ENCODE measurements around the gene MND1.

Gene MND1

GRCh38 chr4:153337686-153338085 lies 6.8 kb upstream of the MND1 start:
- TF ChIP-seq SIN3A (IDR thresholded peaks at IDR 0.05; ENCODE audit: borderline replicate concordance, insufficient read depth, low read length) (no peak), TAF1 (IDR thresholded peaks at IDR 0.05; ENCODE audit: borderline replicate concordance, insufficient read depth, low read length) (no peak), POLR2AphosphoS5 (IDR thresholded peaks at IDR 0.05; ENCODE audit: low read depth, low read length) (no peak), REST (IDR thresholded peaks at IDR 0.05; ENCODE audit: insufficient read depth in 1 of 2, low read depth in 2 of 2, low read length in 2 of 2) (no peak), FOXP2 (optimal IDR thresholded peaks at IDR 0.05; ENCODE audit: borderline replicate concordance, extremely low read depth, extremely low read length, insufficient read depth) (no peak)

- TF ChIP-seq POLR2AphosphoS5 (IDR thresholded peaks at IDR 0.05; ENCODE audit: low read depth, low read length), result no peak
- no peak for TF ChIP-seq TAF1 (IDR thresholded peaks at IDR 0.05; ENCODE audit: borderline replicate concordance, insufficient read depth, low read length)
- no peak for TF ChIP-seq REST (IDR thresholded peaks at IDR 0.05; ENCODE audit: insufficient read depth in 1 of 2, low read depth in 2 of 2, low read length in 2 of 2)
- TF ChIP-seq FOXP2 (optimal IDR thresholded peaks at IDR 0.05; ENCODE audit: borderline replicate concordance, extremely low read depth, extremely low read length, insufficient read depth), result no peak
- no peak for TF ChIP-seq SIN3A (IDR thresholded peaks at IDR 0.05; ENCODE audit: borderline replicate concordance, insufficient read depth, low read length)
Observed at GRCh38 chr4:153341575-153342090, 2.9 kb upstream of the MND1 start.

- TF ChIP-seq REST (IDR thresholded peaks at IDR 0.05; ENCODE audit: insufficient read depth in 1 of 2, low read depth in 2 of 2, low read length in 2 of 2) (no peak), FOXP2 (optimal IDR thresholded peaks at IDR 0.05; ENCODE audit: borderline replicate concordance, extremely low read depth, extremely low read length, insufficient read depth) (no peak), POLR2AphosphoS5 (IDR thresholded peaks at IDR 0.05; ENCODE audit: low read depth, low read length) (no peak), TAF1 (IDR thresholded peaks at IDR 0.05; ENCODE audit: borderline replicate concordance, insufficient read depth, low read length) (no peak), SIN3A (IDR thresholded peaks at IDR 0.05; ENCODE audit: borderline replicate concordance, insufficient read depth, low read length) (no peak)
Observed at GRCh38 chr4:153342751-153343552, 1.5 kb upstream of the MND1 start.

- no peak for TF ChIP-seq POLR2AphosphoS5 (IDR thresholded peaks at IDR 0.05; ENCODE audit: low read depth, low read length)
- TF ChIP-seq FOXP2 (optimal IDR thresholded peaks at IDR 0.05; ENCODE audit: borderline replicate concordance, extremely low read depth, extremely low read length, insufficient read depth), result no peak
- no peak for TF ChIP-seq SIN3A (IDR thresholded peaks at IDR 0.05; ENCODE audit: borderline replicate concordance, insufficient read depth, low read length)
- TF ChIP-seq TAF1 (IDR thresholded peaks at IDR 0.05; ENCODE audit: borderline replicate concordance, insufficient read depth, low read length), result no peak
- no peak for TF ChIP-seq REST (IDR thresholded peaks at IDR 0.05; ENCODE audit: insufficient read depth in 1 of 2, low read depth in 2 of 2, low read length in 2 of 2)
Observed at GRCh38 chr4:153345012-153345981, 809 bp downstream of the MND1 start.
